Epithelial cell of prostate (primary cell): ENCODE measurements around the gene AAK1.

Source experiments
- DNase-seq: peaks from one replicate; pipeline ENCODE4 v3.0.0-alpha.2; 2011; ENCODE audit warnings: low read depth, low spot score
- H3K27ac ChIP-seq: fragments of 450-650 bp; 2 replicates; pipeline ENCODE4 v1.5.1; 2017; ENCODE audit warnings: mild to moderate bottlenecking

The AAK1 gene

DNA sequence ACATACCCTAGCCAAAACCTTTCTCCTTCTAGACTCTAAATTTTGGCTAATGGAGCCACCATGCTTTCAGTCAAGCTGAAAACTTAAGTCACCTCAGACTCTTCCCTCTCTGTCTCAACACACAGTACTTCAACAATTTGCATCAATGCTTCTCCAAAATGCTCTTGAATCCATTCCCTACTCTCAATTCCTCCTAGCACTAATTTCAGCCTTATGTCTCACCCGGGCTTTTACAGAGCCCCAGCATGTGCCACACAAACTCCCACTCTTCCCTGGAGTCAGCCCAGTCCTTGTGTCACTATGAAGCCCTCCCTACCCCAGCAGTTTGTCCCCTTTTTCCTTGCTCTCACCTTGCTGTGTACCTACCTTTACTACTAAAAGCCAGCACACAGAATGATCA lies 38.7 kb downstream of the AAK1 start:
- DNase-seq: no peak
- no peak overlapping the region for H3K27ac ChIP-seq

DNA sequence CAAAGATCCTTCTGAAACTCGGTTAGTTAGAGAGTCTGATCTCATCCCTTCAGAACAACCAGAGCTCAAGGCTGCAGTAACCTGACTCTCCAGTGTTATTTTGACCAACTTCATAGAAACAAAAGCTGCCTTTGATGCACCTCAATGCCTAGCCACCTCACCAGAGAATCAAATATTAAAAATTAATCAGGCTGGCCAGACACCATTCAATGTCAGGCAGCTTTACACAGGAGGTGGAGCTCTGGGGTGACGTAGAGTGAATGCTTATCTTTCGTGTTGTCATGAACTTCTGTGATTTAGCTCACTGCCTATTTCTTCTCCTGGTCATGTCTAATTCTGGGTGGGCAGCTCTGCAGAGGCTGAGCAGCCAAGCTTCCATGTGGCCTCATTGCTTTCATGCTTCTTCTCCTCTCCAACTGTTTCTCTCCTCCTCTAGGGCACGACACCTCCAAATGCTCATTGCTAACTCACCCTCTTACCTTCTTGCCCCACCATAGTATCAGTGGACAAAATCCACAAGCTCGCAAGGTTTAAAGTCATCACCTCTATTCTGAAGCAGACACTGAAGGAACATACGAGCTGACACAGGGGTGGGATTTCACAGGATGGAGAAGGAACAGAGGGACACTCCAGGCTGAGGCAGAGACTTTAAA lies 39.4 kb downstream of the AAK1 start:
- H3K27ac ChIP-seq: no peak overlapping the region
- DNase-seq: no peak

DNA sequence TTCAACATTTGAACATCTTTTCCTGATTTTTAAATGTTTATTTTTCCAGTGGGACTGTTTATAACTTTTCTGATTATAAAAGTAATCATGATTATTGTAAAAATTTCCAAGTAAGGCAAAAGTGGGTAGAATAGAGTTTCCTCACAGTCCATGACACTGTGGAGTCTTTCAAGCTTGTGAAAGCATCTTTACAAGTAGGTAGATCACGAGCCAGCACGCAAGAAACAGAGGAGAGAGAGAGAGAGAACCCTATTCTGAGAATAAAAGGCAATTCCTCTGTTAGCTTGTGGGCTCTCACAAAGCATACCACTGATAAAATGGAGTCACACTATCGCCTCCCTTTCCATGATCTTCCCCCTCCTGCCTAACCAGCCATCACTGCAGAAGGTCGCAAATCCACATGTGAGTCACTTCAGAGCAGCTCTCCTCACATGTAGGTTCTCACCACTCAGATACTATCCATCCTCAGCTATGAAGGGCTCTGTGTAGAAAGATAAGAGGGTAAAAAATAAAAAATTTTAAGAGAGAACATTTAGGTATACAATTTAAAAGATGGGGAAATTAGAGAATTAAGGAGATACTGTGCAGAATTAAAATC lies 40.3 kb downstream of the AAK1 start:
- no peak overlapping the region for H3K27ac ChIP-seq

DNA sequence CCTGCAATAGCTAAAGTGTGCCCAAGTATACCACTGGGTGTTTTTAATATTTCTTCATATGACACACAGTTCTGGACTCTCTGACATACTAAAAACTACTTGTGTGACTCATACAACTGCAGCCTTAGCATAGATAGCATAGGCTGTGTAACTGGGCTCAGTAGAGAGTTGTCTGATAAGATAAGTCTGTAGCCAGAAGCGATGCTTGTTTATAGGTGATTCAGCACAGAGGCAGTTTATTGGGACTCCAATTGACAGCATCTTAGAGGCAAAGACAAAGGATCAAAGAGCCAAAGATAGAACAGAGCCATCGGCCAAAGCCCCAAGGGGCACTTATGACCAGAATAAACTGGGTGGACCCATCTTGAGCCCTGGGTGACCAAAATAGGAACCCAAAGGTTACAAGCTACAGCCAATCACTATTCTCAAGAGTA lies 42.3 kb downstream of the AAK1 start:
- DNase-seq: peak; percentile 37
- no peak overlapping the region for H3K27ac ChIP-seq

More for the DNA sequence above, 40.3 kb downstream of the AAK1 start:
- no peak for DNase-seq

DNA sequence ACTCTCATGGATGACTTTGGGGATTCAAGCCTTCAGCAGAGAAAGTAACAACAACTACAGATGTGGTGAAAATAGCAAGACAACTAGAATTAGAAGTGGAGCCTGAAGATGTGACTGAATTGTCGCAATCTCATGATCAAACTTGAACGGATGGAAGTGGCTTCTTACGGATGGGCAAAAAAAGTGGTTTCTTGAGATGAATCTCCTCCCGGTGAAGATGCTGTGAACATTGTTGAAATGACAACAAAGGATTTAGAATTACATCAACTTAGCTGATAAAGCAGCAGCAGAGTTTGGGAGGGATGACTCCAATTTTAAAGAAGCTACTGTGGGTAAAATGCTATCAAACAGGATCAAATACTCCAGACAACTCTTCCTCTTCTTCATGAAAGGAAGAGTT lies 43.1 kb downstream of the AAK1 start:
- no peak overlapping the region for H3K27ac ChIP-seq
- DNase-seq: no peak

DNA sequence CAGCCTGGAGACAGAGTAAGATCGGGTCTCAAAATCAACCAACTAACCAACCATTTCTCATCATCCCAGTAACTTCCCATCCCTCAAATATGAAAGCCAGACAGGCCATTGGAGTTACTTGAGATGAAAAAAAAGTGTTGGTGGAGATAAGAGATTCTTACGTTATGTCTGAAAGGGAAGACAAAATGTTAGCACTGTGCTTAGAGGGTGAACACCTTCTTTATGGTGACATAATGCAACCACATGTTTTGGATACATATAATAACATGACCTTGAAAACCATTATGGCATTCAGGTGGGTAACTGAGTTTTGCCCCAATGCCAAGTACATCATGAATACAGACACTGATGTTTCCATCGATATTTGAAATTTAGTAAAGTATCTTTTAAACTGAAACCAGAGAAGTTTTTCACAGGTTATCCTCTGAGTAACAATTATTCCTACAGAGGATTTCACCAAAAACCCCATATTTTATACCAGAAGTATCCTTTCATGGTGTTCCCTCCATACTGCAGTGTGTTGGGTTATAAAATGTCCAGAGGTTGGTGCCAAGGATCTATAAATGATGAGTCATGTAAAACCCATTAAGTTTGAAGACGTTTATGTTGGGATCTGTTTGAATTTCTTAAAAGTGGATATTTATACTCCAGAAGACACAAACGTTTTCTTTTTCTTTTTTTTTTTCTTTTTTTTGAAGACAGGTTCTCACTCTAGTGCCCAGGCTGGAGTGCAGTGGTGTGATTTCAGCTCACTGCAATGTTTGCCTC lies 45.5 kb downstream of the AAK1 start:
- no peak overlapping the region for H3K27ac ChIP-seq
- DNase-seq: no peak

DNA sequence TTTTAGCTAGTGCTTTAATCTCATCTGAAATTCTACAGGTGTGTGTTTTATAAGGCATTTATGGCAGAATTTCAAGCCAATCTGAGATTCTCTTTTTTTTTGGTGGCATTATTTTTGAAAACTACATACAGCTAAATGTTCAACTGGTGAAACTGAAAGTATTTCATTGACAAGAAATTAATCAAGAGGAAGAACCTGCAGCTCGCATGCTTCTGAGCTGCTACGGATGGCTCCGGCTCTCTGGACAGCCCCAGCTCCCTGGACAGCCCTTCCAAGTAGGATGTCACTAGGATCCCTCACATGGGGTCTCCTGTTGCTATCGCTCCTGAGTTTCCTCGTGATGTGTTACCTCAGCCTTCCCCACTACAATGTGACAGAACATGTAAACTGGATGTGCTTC lies 46.4 kb downstream of the AAK1 start:
- no peak for DNase-seq
- H3K27ac ChIP-seq: no peak overlapping the region

DNA sequence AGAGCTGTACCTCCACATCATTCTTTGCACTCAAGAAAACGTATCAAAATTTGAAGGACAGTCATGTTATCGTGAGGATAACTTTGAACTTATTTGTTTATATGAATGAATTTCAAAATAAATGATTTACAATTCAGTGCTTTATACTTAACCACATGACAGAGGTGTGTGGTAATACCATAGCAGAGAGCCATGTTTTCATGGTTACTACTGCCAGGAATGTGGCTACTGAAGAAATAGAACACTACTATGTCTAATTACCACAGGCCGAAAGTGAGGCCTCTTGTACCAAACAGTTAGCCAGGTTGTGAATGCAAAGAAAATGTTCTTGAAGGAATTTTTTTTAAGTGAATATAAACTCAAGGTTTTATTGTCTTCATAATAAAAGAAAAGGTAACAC lies 49.2 kb downstream of the AAK1 start:
- DNase-seq: no peak

DNA sequence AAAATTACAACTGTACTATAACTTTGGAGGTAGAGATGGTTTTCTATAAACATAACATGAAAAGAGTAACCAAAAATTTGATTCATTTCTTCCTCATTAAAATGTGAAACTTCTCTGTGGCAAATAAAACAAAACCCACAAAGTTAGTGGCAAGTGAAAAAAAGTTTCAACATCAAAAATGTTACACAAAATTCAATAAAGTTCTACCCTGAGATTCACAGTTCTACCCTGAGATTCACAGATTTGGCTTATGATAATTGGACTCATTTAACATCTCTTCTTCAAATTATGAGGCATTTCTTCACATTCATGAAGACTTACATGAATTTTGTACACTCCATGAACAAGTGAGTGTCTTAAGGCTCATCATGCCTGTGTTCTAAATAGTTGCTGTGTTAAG lies 51.0 kb downstream of the AAK1 start:
- H3K27ac ChIP-seq: no peak overlapping the region
- no peak for DNase-seq

More for the DNA sequence above, 49.2 kb downstream of the AAK1 start:
- no peak overlapping the region for H3K27ac ChIP-seq

DNA sequence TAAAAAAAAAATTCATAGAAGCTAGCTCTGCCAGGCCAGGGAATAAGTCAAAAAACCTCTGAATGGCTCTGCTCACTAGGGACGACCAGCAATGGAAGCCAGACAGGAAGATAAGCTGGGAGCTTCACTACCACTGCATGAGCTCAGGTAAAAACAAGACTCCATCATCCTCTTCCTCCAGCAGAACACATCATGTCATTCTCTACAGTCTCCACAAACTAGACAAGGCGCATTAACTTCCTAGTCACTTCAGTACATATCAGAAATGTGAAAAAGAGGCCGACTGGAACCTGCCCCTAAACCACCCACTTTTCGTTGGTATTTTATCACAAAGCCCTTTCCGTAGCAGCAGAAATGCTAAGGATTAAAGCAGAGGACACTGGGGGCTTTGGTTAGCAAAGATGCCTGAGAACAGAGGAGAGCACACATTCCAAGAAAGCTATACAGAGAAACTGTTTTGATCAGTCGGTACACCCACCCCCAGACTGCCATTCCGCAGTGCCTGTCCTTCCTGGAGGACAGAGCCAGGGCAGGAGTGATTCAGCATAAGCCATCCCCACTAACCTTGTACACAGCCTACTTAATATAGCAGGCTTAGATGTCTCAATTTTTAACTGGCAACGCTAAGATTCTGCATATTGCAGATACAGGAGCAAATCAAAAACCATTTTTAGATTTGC lies 53.4 kb downstream of the AAK1 start:
- no peak for DNase-seq
- no peak overlapping the region for H3K27ac ChIP-seq

DNA sequence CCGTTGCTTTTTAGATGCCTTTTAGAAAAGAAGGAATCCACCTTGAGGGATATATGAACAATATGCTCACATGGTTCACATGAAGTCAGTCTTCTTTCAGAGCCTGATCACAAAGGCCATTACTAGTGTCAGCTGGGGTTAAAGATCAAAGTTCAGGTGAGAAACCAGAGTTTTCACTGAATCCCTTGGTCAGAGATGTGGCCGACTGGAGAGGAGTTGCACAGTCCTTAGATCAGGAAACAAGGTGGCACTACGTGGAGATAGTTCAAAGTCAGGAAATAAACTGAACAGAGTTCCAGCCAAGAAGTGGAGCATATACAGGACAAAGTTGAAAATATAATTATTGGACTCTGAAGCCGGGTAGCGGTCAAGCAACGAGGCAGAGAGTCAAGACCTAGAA lies 54.6 kb downstream of the AAK1 start:
- no peak overlapping the region for H3K27ac ChIP-seq
- no peak for DNase-seq

DNA sequence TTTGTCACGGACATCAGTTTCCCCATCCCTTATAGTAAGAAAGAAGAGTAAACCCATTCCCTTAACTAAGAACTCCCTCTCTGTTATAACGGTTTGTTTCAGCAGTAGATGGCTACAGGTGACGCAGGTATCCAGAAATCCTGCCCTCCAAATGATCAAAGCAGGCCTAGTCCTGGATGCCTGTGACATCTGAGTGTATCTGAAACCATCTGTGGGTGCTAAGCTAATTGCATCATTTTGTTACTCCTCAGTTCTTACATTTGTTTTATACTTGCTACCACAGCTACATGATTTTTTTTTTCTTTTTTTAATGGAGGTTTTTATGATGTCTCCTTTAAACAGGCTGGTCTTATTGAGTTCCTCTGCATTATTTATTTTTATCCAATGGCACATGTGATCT lies 55.1 kb downstream of the AAK1 start:
- DNase-seq: no peak
- no peak overlapping the region for H3K27ac ChIP-seq

DNA sequence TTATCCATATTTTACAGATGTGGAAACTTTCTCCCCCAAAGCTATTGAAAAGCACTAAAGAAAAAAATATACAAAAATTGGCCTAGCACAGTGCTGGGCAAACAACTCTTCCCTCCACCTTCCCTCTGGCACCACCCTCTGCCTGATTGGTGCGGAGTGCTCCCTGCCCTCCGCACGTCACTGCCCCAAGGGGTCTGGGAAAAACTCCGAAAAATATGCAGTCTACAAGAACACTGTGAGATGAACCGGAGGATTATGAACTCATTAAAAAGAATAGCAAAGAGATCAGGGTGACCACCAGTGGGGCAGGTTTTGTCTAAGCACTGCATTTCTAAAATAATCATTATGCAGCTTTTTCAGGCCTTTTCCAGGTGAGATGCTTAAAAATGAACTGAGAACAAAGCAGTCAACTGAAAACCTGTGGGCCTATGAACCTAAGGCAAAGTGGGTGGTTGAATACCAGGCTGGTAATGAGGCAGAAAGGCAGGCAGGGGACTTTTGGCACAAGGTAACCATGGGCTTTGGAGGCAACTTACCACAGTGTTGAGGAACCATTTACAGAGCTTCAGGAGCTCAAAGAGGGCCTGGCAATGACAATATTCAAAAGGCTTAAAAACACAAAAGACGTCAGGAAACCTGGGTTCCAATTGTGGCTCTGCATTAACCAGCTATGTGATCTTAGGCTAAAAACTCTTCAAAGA lies 57.5 kb downstream of the AAK1 start:
- no peak overlapping the region for H3K27ac ChIP-seq
- DNase-seq: no peak

DNA sequence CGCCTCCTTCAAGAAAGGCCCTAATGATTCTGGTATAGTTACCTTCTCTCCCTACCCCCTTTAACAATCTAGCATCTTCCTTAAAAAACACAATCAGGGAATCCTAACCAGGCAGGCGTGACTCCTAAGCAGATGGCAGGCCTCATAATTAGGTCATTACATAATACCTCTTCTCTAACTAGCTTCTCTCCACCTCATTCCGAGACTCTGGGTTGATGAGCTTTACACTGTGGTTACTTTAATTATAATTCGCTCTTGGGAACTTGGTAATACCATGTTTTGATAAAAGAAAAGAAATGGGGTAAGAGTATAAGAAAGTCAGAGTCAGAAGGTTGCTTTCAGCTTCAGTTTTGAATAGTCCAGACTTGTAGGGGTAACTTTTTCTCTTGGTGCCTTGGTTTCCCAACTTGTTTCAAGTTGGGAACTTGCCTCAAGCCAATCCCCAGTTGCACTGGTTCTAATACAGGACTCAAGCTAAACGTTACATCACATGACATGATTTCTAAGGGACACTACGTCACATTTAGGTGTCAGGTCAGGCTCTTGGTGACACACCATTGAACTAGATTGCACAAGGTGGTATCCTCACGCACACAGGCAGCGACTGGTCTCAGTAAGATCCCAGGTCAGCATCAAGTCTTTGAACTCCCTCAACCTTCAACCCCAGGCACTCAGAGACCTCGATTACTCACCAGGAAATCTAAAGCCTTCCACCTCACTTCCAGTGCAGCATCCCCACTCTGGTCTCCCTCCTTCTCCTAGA lies 59.2 kb downstream of the AAK1 start:
- no peak overlapping the region for H3K27ac ChIP-seq
- DNase-seq: no peak

DNA sequence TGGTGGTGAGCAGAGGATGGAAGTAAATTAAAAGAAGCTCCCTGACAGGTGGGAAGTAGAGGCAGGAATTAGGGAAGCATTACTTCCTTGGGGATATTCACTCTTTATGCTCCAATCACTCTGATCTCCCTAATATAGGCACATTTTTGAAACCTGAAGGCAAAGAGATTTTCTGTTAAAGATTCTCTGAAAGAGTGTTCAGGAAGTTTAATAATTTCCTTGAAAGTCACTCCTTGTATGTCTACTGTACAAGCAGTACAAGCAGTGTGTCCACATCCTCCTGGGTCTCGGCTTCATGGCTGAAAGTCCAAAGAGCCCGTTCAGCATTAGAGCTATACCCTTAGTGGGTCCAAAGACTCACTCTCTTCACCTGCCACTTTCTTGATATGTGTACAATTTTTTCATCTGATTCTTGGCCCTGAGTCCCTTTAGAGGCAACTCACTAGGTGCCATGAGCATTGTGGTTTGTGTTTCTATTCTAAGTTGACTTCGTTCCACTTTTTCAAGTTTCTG lies 60.2 kb downstream of the AAK1 start:
- no peak overlapping the region for H3K27ac ChIP-seq

DNA sequence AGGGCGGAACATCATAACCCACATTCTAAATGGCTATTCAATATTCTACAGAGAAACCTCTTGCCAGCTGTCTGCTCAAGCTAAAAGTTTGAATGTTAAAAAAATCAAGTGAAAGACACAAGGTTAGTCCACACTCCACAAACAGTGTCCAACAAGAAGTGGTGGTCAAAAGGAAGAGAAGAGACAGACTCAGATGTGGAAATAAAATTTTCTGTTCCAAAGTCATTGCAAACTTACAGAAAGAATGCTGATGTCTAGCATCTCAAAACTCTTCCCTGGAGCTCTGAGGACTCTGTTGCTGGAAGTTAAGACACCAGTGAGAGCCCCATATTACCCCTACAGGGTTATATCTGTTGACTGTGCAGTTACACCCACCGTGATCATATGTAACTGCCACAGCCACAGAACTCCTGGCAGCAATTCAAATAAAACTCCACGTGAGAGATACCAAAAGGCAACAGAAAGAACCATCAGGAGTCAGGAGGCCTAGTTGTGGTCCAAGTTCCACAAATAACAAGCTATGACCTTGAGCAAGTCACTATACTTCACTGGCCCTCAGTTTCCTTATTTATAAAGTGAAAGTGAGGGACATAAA lies 60.9 kb downstream of the AAK1 start:
- no peak overlapping the region for H3K27ac ChIP-seq

More for the DNA sequence above, 60.2 kb downstream of the AAK1 start:
- no peak for DNase-seq

DNA sequence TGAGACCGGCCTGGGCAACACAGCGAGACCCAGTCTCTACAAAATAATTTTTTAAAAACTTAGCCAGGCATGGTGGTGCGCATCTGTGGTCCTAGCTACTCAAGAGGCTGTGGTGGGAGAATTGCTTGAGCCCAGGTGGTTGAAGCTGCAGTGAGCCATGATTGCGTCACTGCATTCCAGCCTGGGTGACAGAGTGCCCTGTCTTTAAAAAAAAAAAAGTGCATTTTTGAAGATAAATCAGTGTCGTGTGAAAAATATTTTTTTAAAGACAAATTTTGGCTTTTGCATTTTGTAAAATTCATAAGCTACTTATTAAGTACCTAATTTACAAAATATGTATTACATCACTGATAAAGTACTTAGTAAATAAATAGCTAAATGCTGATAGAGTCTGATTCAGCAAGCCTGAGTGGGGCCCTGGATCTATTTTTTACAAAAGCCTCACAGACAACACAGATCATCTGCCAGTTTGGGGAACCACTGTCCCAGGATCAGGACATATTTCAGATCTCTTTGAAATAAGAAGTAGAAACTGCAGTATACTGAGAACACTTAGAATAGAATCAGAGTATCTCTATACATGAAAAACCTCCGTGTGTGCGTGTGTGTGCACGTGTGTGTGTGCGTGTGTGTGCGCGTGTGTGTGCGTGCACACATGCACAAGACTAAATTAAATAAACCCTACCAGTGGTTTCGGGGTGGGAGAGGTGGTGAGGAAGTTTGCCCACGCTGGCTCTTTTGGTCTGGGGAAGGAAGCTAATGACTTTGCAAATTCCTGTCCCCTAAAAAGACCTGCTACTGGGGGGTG lies 61.6 kb downstream of the AAK1 start:
- no peak overlapping the region for H3K27ac ChIP-seq
- no peak for DNase-seq

More for the DNA sequence above, 60.9 kb downstream of the AAK1 start:
- no peak for DNase-seq

DNA sequence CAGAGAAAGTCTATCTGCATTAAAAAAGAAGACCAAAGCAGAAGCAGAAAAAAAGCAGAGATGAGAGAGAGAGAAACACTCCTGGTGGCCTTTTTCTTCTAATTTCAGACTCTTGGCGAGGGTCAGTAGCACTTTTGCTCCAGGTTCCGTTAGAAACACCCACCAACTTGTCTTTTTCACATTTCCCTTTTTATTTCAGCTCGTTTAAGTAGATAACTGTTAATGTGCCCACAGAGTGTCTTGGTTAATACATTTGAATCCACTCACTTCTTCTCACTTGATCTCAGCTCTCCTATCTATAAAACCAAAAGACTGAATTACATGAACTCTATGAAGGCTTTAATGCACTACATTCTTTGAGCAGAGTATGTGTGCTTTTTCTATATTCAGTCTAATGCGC lies 63.1 kb downstream of the AAK1 start:
- no peak overlapping the region for H3K27ac ChIP-seq
- no peak for DNase-seq
